Neural crest cell (in vitro differentiated cells): ENCODE data around the gene LTN1. TPM values are rescaled to one million over a fixed set of nuclear protein-coding genes. Genes with fewer than 3 reads are reported as not detected.

Experiments used
- DNase-seq: peaks from one replicate; pipeline ENCODE4 v3.0.0; 2021; ENCODE audit warnings: low read depth, mixed read lengths, low spot score
- H3K27ac Mint-ChIP-seq: one replicate; pipeline ENCODE4 v1.8.0; 2021; ENCODE audit warnings: mild to moderate bottlenecking, mixed read lengths; ENCODE audit not compliant: unreplicated experiment
- H3K27me3 Mint-ChIP-seq: 2 replicates; pipeline ENCODE4 v1.8.0; 2021; ENCODE audit warnings: low read depth, mild to moderate bottlenecking, mixed read lengths
- H3K36me3 Mint-ChIP-seq: 2 replicates; pipeline ENCODE4 v1.8.0; 2021; ENCODE audit warnings: low read depth, mild to moderate bottlenecking, mixed read lengths
- H3K4me1 Mint-ChIP-seq: 2 replicates; pipeline ENCODE4 v1.8.0; 2021; ENCODE audit warnings: mixed read lengths
- H3K4me3 Mint-ChIP-seq: one replicate; pipeline ENCODE4 v1.8.0; 2021; ENCODE audit warnings: mild to moderate bottlenecking, mixed read lengths
- H3K9me3 Mint-ChIP-seq: 2 replicates; pipeline ENCODE4 v1.8.0; 2021; ENCODE audit warnings: mixed read lengths
- total RNA-seq: library from RNA; stranded (reverse); gene quantifications from 2 replicates; pipeline ENCODE4 v1.2.1, GENCODE V29; 2021
- TF ChIP-seq, protein P1 (sequence below): fragments of 200-600 bp; sonication (generic); conservative IDR thresholded peaks from 2 replicates; pipeline ENCODE4 v1.5.0; 2021; ENCODE audit warnings: antibody characterized with exemption, mild to moderate bottlenecking

The LTN1 gene
- total RNA-seq, 1 donor from 2014 or later, result 21.2 TPM

DNA sequence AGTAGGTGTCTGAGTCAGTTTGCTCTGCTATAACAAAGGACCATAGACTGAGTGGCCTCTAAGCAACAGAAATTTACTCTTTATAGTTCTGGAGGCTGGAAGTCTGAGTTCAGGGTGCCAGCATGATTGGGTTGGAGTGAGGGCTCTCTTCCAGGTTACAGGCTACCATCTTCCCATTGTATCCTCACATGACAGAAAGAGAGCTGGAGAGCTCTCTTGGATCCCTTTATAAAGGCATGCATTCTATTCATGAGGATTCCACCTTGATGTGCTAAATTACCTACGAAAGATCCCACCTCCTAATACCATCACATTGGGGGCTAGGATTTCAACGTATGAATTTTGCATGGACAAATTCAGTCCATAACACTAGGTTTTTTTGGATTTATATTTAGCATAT lies 79.6 kb downstream of the LTN1 start:
- TF ChIP-seq, protein P1, sequence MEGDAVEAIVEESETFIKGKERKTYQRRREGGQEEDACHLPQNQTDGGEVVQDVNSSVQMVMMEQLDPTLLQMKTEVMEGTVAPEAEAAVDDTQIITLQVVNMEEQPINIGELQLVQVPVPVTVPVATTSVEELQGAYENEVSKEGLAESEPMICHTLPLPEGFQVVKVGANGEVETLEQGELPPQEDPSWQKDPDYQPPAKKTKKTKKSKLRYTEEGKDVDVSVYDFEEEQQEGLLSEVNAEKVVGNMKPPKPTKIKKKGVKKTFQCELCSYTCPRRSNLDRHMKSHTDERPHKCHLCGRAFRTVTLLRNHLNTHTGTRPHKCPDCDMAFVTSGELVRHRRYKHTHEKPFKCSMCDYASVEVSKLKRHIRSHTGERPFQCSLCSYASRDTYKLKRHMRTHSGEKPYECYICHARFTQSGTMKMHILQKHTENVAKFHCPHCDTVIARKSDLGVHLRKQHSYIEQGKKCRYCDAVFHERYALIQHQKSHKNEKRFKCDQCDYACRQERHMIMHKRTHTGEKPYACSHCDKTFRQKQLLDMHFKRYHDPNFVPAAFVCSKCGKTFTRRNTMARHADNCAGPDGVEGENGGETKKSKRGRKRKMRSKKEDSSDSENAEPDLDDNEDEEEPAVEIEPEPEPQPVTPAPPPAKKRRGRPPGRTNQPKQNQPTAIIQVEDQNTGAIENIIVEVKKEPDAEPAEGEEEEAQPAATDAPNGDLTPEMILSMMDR, result no peak
- no peak for DNase-seq
- Mint-ChIP-seq H3K27me3 (peaks cover 3% of the 10 kb centered on the region), H3K4me1 (no peaks in the 10 kb centered on the region), H3K27ac (no peak overlapping the region), H3K36me3 (no peaks in the 10 kb centered on the region), H3K9me3 (no peaks in the 10 kb centered on the region), H3K4me3 (no peak overlapping the region)

GRCh38 chr21:28910280-28910887 lies 82.3 kb downstream of the LTN1 start:
- Mint-ChIP-seq H3K36me3 (no peaks in the 10 kb centered on the region), H3K4me1 (no peaks in the 10 kb centered on the region), H3K27me3 (peaks cover 3% of the 10 kb centered on the region), H3K9me3 (no peaks in the 10 kb centered on the region), H3K4me3 (no peak overlapping the region), H3K27ac (no peak overlapping the region)
- DNase-seq, result no peak
- TF ChIP-seq, protein P1, result no peak

GRCh38 chr21:28908351-28908750 lies 84.3 kb downstream of the LTN1 start:
- Mint-ChIP-seq H3K36me3 (no peaks in the 10 kb centered on the region), H3K9me3 (no peaks in the 10 kb centered on the region), H3K27ac (no peak overlapping the region), H3K4me1 (no peaks in the 10 kb centered on the region), H3K4me3 (no peak overlapping the region), H3K27me3 (peaks cover 3% of the 10 kb centered on the region)
- DNase-seq, result no peak
- TF ChIP-seq, protein P1, result no peak

GRCh38 chr21:28906841-28907240 lies 85.8 kb downstream of the LTN1 start:
- DNase-seq, result no peak
- Mint-ChIP-seq H3K36me3 (no peaks in the 10 kb centered on the region), H3K27ac (no peak overlapping the region), H3K4me3 (no peak overlapping the region), H3K4me1 (no peaks in the 10 kb centered on the region), H3K9me3 (peaks cover 4% of the 10 kb centered on the region), H3K27me3 (peaks cover 3% of the 10 kb centered on the region)
- TF ChIP-seq, protein P1, result no peak

- H3K27ac Mint-ChIP-seq, result no peak overlapping the region
- H3K36me3 Mint-ChIP-seq, result no peaks in the 10 kb centered on the region
- DNase-seq, result no peak
- H3K27me3 Mint-ChIP-seq, result no peaks in the 10 kb centered on the region
- no peaks in the 10 kb centered on the region for H3K4me1 Mint-ChIP-seq
- H3K9me3 Mint-ChIP-seq, result peaks cover 5% of the 10 kb centered on the region
- TF ChIP-seq, protein P1, result no peak
- no peak overlapping the region for H3K4me3 Mint-ChIP-seq
These were observed 86.4 kb downstream of the LTN1 start for GRCh38 chr21:28906236-28906635.
